Panc1 (cell line): ENCODE results near the gene ZNF761. TPM values are rescaled to one million over a fixed set of nuclear protein-coding genes. Genes with fewer than 3 reads are reported as not detected.
"Not testable (repeated sequence)": the region's sequence is repeated elsewhere in the genome, so short reads cannot be mapped to it uniquely, and the experiment has no call there.

Source experiments
- ATAC-seq: fragments of 200-7000 bp; cut with Tn5 transposase; 2 replicates; pipeline ENCODE4 v1.9.1; 2020; ENCODE audit warnings: mild to moderate bottlenecking, moderate library complexity
- BruUV-seq: library from RNA; stranded (reverse); fragments of 400-500 nt; replicated peaks from 2 replicates; lab custom pipeline; 2021; lab: Mats Ljungman, UMichigan
- CTCF ChIA-PET: fragments of 300-600 bp; sonication (Branson Sonifier 250); formaldehyde crosslinking; loops from one replicate; lab custom pipeline; 2022; ENCODE audit warnings: antibody characterized with exemption; lab: Charles Lee
- POLR2A ChIA-PET: fragments of 300-600 bp; sonication (Branson Sonifier 250); formaldehyde crosslinking; loops from one replicate; lab custom pipeline; 2022; ENCODE audit warnings: antibody characterized with exemption; lab: Charles Lee
- DNase-seq: peaks from one replicate; pipeline ENCODE4 v3.0.0-alpha.2; 2010; ENCODE audit warnings: low read depth, low spot score
- H3K27ac ChIP-seq: 2 replicates; pipeline ENCODE4 v1.5.1; 2011; ENCODE audit warnings: mild to moderate bottlenecking, low read length, inconsistent platforms
- H3K27me3 ChIP-seq: fragments of 200-500 bp; sonication (Bioruptor generic); 2 replicates; pipeline ENCODE4 v1.6.0; 2014; ENCODE audit warnings: low read length, inconsistent platforms; ENCODE audit not compliant: control insufficient read depth, insufficient read depth
- H3K36me3 ChIP-seq: fragments of 200-500 bp; sonication (Bioruptor generic); 2 replicates; pipeline ENCODE4 v1.5.1; 2014; ENCODE audit warnings: inconsistent platforms, mild to moderate bottlenecking, low read length, moderate library complexity; ENCODE audit not compliant: control insufficient read depth, insufficient read depth
- H3K4me1 ChIP-seq: 2 replicates; pipeline ENCODE4 v1.5.1; 2011; ENCODE audit warnings: inconsistent platforms, mild to moderate bottlenecking, low read length, moderate library complexity; ENCODE audit not compliant: control insufficient read depth, insufficient read depth
- H3K4me3 ChIP-seq, 2 experiments: 2 replicates each; pipeline ENCODE4 v1.5.1; 2011 to 2012; ENCODE audit warnings: low read depth in 2 of 2, low read length in 2 of 2, mild to moderate bottlenecking in 2 of 2, inconsistent platforms in 1 of 2, moderate library complexity in 1 of 2
- H3K9me3 ChIP-seq: fragments of 200-500 bp; sonication (Bioruptor generic); 2 replicates; pipeline ENCODE4 v1.5.1; 2014; ENCODE audit warnings: low read depth, mild to moderate bottlenecking, inconsistent platforms, low read length, moderate library complexity; ENCODE audit not compliant: control insufficient read depth, insufficient read depth
- POLR2AphosphoS5 ChIP-seq: IDR thresholded peaks from 2 replicates; pipeline ENCODE4 v1.6.1; 2012; ENCODE audit warnings: mild to moderate bottlenecking, low read depth, low read length, moderate library complexity
- SIN3A ChIP-seq: IDR thresholded peaks from 2 replicates; pipeline ENCODE4 v1.6.1; 2012; ENCODE audit warnings: low read depth, mild to moderate bottlenecking, low read length, moderate library complexity, borderline replicate concordance; ENCODE audit not compliant: insufficient read depth
- TCF7L2 ChIP-seq: IDR thresholded peaks from 2 replicates; pipeline ENCODE4 v1.6.1; 2011; ENCODE audit warnings: mild to moderate bottlenecking, low read depth, low read length, inconsistent platforms
- in situ Hi-C: cut with HindIII; loops from 2 replicates; pipeline ENCODE4 v1.10.0; 2016; ENCODE audit warnings: low sequenced_read_pairs, low pct_unique_long_range_greater_than_20kb
- intact Hi-C: fragments of 100-400 bp; cut with micrococcal nuclease; formaldehyde crosslinking; loops from one replicate; pipeline ENCODE4 v1.10.0; 2022; ENCODE audit not compliant: unreplicated experiment
- total RNA-seq: library from RNA; stranded (reverse); gene quantifications from one replicate; pipeline ENCODE4 v1.2.1, GENCODE V29; 2021; ENCODE audit not compliant: unreplicated experiment
- TF ChIP-seq, protein P1 (sequence below), 2 experiments: IDR thresholded peaks; 2 replicates each; pipeline ENCODE4 v1.6.1; 2011 to 2012; ENCODE audit warnings: low read depth in 2 of 2, control low read depth in 1 of 2, low read length in 1 of 2, mild to moderate bottlenecking in 1 of 2, moderate library complexity in 1 of 2; ENCODE audit not compliant: insufficient read depth in 1 of 2
- TF ChIP-seq, protein P2 (sequence below): fragments of 450-650 bp; IDR thresholded peaks from 2 replicates; pipeline ENCODE4 v1.5.1; 2017; ENCODE audit warnings: mild to moderate bottlenecking

ZNF761 gene
- total RNA-seq, 1 experiment from 2014 or later = 21.8 TPM

DNA sequence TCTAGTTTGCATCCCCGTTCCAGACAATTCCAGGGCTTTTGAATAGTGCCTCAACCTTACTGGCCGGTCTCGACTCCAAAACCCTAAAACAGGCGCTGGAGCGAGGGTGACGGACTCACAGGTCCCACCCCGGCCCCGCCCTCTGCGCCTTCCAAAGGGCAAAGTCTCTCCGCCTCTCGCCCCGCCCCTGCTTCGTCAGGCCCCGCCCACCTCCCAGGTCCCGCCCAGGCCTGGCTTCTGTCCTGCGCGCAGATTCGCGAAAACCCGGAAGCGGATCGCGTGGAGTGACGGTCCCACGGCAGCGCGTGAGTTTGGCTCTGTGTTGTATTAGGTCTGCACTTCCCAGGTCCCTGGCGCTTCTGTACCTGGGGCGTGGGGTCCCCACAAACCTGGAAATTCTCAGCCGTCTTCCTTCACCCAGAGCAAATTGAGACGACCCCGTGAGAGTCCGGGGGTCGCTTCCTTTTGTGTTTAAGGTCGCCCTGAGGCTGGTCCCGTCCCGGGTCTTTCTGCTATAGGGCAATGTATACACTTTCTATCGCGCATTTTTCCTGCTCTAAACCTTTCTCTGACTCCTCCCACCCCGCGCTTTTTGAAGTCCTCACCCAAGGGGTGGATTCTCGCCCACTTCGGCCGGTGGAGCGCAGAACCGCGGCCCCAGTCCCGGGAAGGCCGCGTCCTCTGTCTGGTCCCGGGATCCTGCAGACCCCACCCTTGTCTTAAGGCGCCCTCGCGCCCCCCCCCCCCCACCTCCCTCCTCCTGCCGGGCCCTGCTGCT, 35.9 kb downstream of the ZNF761 start, which contains the start of gene ZNF813:
TSS of gene ZNF813 (plus strand) at position 249 of the 778 bp plus-strand sequence. CDS start 16,090 bp downstream, outside the sequence.
- Histone ChIP-seq H3K4me1 (peaks cover 5% of the 10 kb centered on the region), H3K36me3 (no peaks in the 10 kb centered on the region), H3K27ac (peak within 1 kb of the TSS; percentile 90), H3K27me3 (no peaks in the 10 kb centered on the region), H3K4me3 (peak within 1 kb of the TSS; percentile 88 to 90), H3K9me3 (no peaks in the 10 kb centered on the region; the same call in 1 of the 2 replicates)
- POLR2A ChIA-PET = interaction anchor here (0.7 kb wide), 1 partner anchor 52 kb away, joined by 8 read pairs; no protein-coding TSS in a partner anchor
- CTCF ChIA-PET = interaction anchor here (0.7 kb wide), 1 partner anchor 272 kb away, joined by 4 read pairs; no protein-coding TSS in a partner anchor
- intact Hi-C loops = no loop called here
- peak; percentile 98 for ATAC-seq
- DNase-seq = peak; percentile 56
- in situ Hi-C loops = no loop called here
- BruUV-seq = no TSS peak
- TF ChIP-seq SIN3A (peak; percentile 86), TCF7L2 (no peak), POLR2AphosphoS5 (peak; percentile 88)
- TF ChIP-seq, protein P1, sequence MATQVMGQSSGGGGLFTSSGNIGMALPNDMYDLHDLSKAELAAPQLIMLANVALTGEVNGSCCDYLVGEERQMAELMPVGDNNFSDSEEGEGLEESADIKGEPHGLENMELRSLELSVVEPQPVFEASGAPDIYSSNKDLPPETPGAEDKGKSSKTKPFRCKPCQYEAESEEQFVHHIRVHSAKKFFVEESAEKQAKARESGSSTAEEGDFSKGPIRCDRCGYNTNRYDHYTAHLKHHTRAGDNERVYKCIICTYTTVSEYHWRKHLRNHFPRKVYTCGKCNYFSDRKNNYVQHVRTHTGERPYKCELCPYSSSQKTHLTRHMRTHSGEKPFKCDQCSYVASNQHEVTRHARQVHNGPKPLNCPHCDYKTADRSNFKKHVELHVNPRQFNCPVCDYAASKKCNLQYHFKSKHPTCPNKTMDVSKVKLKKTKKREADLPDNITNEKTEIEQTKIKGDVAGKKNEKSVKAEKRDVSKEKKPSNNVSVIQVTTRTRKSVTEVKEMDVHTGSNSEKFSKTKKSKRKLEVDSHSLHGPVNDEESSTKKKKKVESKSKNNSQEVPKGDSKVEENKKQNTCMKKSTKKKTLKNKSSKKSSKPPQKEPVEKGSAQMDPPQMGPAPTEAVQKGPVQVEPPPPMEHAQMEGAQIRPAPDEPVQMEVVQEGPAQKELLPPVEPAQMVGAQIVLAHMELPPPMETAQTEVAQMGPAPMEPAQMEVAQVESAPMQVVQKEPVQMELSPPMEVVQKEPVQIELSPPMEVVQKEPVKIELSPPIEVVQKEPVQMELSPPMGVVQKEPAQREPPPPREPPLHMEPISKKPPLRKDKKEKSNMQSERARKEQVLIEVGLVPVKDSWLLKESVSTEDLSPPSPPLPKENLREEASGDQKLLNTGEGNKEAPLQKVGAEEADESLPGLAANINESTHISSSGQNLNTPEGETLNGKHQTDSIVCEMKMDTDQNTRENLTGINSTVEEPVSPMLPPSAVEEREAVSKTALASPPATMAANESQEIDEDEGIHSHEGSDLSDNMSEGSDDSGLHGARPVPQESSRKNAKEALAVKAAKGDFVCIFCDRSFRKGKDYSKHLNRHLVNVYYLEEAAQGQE (IDR thresholded peaks at IDR 0.05; ENCODE audit: insufficient read depth in 1 of 2, low read depth in 2 of 2, low read length in 1 of 2) = 0 out of 4 replicates have a peak, but pooled peaks of 1 of the 2 experiments have one; percentile 39
- TF ChIP-seq, protein P2, sequence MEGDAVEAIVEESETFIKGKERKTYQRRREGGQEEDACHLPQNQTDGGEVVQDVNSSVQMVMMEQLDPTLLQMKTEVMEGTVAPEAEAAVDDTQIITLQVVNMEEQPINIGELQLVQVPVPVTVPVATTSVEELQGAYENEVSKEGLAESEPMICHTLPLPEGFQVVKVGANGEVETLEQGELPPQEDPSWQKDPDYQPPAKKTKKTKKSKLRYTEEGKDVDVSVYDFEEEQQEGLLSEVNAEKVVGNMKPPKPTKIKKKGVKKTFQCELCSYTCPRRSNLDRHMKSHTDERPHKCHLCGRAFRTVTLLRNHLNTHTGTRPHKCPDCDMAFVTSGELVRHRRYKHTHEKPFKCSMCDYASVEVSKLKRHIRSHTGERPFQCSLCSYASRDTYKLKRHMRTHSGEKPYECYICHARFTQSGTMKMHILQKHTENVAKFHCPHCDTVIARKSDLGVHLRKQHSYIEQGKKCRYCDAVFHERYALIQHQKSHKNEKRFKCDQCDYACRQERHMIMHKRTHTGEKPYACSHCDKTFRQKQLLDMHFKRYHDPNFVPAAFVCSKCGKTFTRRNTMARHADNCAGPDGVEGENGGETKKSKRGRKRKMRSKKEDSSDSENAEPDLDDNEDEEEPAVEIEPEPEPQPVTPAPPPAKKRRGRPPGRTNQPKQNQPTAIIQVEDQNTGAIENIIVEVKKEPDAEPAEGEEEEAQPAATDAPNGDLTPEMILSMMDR = no peak

DNA sequence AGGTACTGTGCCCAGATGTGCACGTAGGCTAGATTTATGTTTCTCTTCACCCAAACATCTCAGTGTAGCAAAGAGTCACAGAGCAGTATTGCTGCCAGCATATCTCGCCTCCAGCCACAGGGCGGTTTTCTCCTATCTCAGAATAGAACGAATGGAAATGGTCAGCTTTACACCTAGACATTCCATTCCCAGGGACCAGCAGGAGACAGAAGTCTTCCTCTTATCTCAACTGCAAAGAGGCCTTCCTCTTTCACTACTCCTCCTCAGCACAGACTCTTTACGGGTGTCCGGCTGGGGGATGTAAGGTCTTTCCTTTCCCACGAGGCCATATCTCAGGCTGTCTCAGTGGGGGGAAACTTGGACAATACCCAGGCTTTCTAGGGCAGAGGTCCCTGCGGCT, 36.8 kb downstream of the ZNF761 start:
- TSS peak; percentile 80 for BruUV-seq
- H3K27me3 ChIP-seq, DNase-seq, CTCF ChIA-PET, in situ Hi-C loops, H3K27ac ChIP-seq, H3K4me1 ChIP-seq, H3K9me3 ChIP-seq, ATAC-seq, POLR2A ChIA-PET, H3K36me3 ChIP-seq, intact Hi-C loops: not testable (repeated sequence)
- H3K4me3 ChIP-seq = peak overlapping the region; percentile 88 to 90

DNA sequence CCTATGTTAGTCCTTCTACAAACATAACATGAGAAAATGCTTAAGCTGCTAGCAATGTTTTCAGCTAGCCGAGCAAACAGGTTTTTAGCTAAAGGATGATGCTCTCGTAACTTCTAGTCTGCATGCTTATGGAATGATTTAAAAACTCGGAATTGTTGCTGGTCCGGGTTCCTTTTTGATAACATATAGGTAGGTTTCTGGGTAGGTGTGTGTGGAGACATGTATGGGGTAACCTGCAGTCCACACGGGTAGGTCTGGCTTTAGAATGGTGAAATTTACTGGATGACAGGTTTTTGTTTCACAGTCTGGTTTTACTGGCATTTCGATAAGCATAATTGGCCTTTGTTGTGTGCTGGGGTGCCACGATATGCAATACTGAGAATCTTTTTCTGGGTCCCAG, 40.1 kb downstream of the ZNF761 start:
- peaks cover under 1% of the 10 kb centered on the region; the same call in 1 of the 2 replicates for H3K9me3 ChIP-seq
- DNase-seq (no peak), ATAC-seq (no peak)
- ChIA-PET POLR2A (no interaction called here), CTCF (no interaction called here)
- no peak overlapping the region for H3K4me3 ChIP-seq
- H3K36me3 ChIP-seq = no peaks in the 10 kb centered on the region
- H3K4me1 ChIP-seq = peaks cover 5% of the 10 kb centered on the region
- BruUV-seq = no TSS peak
- intact Hi-C loops = no loop called here
- in situ Hi-C loops = no loop called here
- no peak overlapping the region for H3K27ac ChIP-seq
- no peaks in the 10 kb centered on the region for H3K27me3 ChIP-seq
- TF ChIP-seq, protein P1 (IDR thresholded peaks at IDR 0.05; ENCODE audit: insufficient read depth in 1 of 2, low read depth in 2 of 2, low read length in 1 of 2) = no peak
- no peak for TF ChIP-seq SIN3A

DNA sequence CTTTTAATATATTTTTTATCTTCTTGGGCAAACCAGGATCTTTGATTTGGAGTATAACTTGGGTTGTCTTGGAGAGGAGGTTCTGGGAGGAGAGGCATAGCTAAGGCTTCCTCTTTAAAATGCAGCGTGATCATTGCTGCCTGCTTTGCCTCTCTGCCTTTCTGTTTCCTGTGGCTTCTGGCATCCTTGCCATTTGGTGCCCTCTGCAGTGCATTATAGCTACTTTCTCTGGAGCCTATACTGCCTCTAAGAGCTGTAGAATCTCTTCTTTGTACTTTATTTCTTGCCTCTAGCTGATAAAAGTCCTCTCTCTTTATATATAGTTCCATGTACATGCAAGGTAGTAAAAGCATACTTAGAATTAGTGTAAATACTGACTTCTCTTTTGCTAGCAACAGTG, 43.0 kb downstream of the ZNF761 start:
- H3K27me3 ChIP-seq, BruUV-seq, DNase-seq, ATAC-seq, H3K4me1 ChIP-seq, in situ Hi-C loops, H3K36me3 ChIP-seq, H3K27ac ChIP-seq, H3K4me3 ChIP-seq, CTCF ChIA-PET: not testable (repeated sequence)
- peaks cover 12% of the 10 kb centered on the region; the same call in 1 of the 2 replicates for H3K9me3 ChIP-seq
- intact Hi-C loops = loop anchor here (1.0 kb wide), 1 partner anchor 37 kb away; no protein-coding TSS in a partner anchor
- POLR2A ChIA-PET = interaction anchor here (1.2 kb wide), 1 partner anchor 37 kb away, joined by 3 read pairs; no protein-coding TSS in a partner anchor
